Measurements from ENCODE around the gene CA6.

CA6 gene

GRCh38 chr1:8910331-8910730, 35.3 kb upstream of the CA6 start:
- TF ChIP-seq, protein P1, sequence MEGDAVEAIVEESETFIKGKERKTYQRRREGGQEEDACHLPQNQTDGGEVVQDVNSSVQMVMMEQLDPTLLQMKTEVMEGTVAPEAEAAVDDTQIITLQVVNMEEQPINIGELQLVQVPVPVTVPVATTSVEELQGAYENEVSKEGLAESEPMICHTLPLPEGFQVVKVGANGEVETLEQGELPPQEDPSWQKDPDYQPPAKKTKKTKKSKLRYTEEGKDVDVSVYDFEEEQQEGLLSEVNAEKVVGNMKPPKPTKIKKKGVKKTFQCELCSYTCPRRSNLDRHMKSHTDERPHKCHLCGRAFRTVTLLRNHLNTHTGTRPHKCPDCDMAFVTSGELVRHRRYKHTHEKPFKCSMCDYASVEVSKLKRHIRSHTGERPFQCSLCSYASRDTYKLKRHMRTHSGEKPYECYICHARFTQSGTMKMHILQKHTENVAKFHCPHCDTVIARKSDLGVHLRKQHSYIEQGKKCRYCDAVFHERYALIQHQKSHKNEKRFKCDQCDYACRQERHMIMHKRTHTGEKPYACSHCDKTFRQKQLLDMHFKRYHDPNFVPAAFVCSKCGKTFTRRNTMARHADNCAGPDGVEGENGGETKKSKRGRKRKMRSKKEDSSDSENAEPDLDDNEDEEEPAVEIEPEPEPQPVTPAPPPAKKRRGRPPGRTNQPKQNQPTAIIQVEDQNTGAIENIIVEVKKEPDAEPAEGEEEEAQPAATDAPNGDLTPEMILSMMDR (IDR thresholded peaks at IDR 0.05): no peak

- TF ChIP-seq, protein P1 (IDR thresholded peaks at IDR 0.05): no peak
Measured at GRCh38 chr1:8910914-8911313, 34.8 kb upstream of the CA6 start.

DNA sequence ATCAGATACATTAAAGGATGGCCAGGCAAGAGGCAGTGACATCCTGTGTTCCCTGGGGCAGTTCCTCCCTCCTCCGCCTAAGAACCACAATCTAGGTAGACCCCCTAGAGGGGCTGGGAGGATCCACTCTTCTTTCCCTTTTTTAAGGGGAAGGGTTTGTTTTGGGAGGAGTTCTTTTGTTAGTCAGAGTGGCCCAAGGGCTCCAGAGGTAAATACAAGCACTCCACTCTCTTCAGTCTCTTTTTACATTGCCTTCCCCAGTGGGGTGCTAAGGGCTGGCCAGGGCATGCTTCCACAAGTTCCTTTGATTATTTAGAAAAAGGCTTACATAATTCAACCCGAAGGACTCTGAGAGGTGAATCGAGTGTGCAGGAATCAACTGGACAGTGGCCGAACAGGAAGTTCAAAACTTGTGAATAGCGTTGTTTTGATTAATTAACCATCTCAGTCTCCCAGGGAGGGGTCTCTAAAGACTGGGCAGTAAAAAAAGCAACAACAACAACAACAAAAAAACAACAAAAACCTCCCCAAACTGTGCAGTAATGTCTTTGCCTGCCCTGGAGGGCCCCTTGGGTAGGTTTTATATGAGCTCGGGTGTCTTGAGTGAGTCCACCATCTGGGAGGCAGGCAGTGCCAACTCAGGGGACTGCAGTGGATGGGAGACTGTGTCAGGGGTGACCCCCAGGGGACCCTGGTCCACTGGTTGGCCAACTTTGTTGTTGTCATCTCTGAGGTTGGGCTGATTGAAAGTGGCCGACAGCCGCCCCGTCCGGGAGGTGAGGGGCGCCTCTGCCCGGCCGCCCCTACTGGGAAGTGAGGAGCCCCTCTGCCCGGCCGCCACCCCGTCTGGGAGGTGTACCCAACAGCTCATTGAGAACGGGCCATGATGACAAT, 34.0 kb upstream of the CA6 start:
- TF ChIP-seq, protein P1 (IDR thresholded peaks at IDR 0.05): no peak

DNA sequence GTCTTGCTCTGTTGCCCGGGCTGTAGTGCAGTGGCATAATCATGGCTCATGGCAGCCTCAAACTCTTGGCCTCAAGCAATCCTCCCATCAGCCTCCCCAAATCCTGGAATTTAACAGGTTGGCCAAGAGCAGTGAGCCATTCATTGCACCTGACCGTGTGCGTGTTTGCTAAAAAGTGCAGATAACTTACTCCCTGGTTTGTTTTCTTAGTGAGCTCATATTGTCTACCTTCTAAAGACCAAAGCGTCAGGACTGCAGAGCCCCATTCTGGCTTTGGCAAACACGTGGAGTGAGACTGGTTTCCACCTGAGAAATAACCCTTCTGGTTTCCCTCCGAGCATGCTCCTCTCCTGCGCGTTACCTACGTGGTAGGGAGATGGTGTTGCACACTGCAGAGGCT, 32.2 kb upstream of the CA6 start:
- TF ChIP-seq, protein P1 (IDR thresholded peaks at IDR 0.05): no peak

GRCh38 chr1:8914466-8914865, 31.2 kb upstream of the CA6 start:
- TF ChIP-seq, protein P1 (IDR thresholded peaks at IDR 0.05): no peak

- TF ChIP-seq, protein P1 (IDR thresholded peaks at IDR 0.05): no peak
Measured at GRCh38 chr1:8915446-8915845, 30.2 kb upstream of the CA6 start.

DNA sequence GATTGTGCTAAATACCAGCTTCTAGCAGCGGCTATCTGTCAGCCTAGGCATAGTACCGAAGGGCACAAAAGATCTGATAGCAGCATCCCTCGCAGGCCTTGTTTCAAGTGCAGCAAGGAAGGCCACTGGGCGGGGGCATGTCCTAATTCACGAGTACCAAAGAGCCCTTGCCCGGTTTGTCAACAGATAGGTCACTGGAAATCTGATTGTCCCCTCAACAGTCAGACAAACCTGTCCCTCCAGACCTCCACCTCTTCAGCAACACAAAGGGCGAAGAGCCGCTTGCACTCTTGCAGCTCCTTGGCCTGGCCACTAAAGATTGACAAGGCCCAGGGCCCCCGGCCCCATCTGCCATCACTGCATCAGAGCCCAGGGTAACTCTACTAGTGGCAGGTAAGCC, 22.7 kb upstream of the CA6 start:
- TF ChIP-seq, protein P1 (IDR thresholded peaks at IDR 0.05): no peak
